ENCODE data around the gene PPM1G.

The PPM1G gene

GRCh38 chr2:27412419-27413152 is 3.2 kb upstream of the PPM1G start:
- no peak for DNase-seq (ENCODE audit: low read depth)

GRCh38 chr2:27408601-27409320 is 630 bp downstream of the PPM1G start:
- DNase-seq (ENCODE audit: low read depth), result no peak

- peak; percentile 52 for DNase-seq (ENCODE audit: low read depth)
Observed at GRCh38 chr2:27407798-27408491, 1.4 kb downstream of the PPM1G start.

- no peak for DNase-seq (ENCODE audit: low read depth)
Observed at GRCh38 chr2:27400348-27401135, 8.8 kb downstream of the PPM1G start.

GRCh38 chr2:27398962-27399361 is 10.4 kb downstream of the PPM1G start:
- DNase-seq (ENCODE audit: low read depth), result no peak

- DNase-seq (ENCODE audit: low read depth), result no peak
Observed at GRCh38 chr2:27393225-27393624, 16.2 kb downstream of the PPM1G start.

- DNase-seq (ENCODE audit: low read depth), result no peak
Observed at GRCh38 chr2:27390822-27391679, 18.3 kb downstream of the PPM1G start.

- DNase-seq (ENCODE audit: low read depth), result no peak
Observed at GRCh38 chr2:27381577-27382181, 27.7 kb downstream of the PPM1G start.

GRCh38 chr2:27380626-27381545 is 28.5 kb downstream of the PPM1G start, which contains the start of gene ZNF513:
Gene ZNF513 (minus strand): TSS chr2:27380734. CDS start chr2:27380526, 208 bp downstream.
- DNase-seq (ENCODE audit: low read depth), result peak; percentile 86

- DNase-seq (ENCODE audit: low read depth), result no peak
Observed at GRCh38 chr2:27379836-27380625, 29.4 kb downstream of the PPM1G start.

GRCh38 chr2:27379383-27379835 is 30.0 kb downstream of the PPM1G start:
- DNase-seq (ENCODE audit: low read depth), result no peak

GRCh38 chr2:27378809-27379290 is 30.5 kb downstream of the PPM1G start:
- no peak for DNase-seq (ENCODE audit: low read depth)

- no peak for DNase-seq (ENCODE audit: low read depth)
Observed at GRCh38 chr2:27378096-27378808, 31.1 kb downstream of the PPM1G start.

GRCh38 chr2:27377618-27378095 is 31.7 kb downstream of the PPM1G start:
- DNase-seq (ENCODE audit: low read depth), result no peak

- no peak for DNase-seq (ENCODE audit: low read depth)
Observed at GRCh38 chr2:27376866-27377617, 32.3 kb downstream of the PPM1G start.

- no peak for DNase-seq (ENCODE audit: low read depth)
Observed at GRCh38 chr2:27376151-27376865, 33.1 kb downstream of the PPM1G start.

Measured in fibroblast of the conjunctiva (primary cell).